Measurements from ENCODE around the gene AGBL5. TPM values are rescaled to one million over a fixed set of nuclear protein-coding genes. Genes with fewer than 3 reads are reported as not detected.

Gene AGBL5
- total and polyA plus RNA-seq, 2 of the 13 experiments (the other 11 are each of a cell fraction or from before 2014, with no cell fraction given) = 55.9 to 73.3 TPM

GRCh38 chr2:27092696-27093429 lies 41.4 kb downstream of the AGBL5 start (continued):
- TF ChIP-seq, protein P1, sequence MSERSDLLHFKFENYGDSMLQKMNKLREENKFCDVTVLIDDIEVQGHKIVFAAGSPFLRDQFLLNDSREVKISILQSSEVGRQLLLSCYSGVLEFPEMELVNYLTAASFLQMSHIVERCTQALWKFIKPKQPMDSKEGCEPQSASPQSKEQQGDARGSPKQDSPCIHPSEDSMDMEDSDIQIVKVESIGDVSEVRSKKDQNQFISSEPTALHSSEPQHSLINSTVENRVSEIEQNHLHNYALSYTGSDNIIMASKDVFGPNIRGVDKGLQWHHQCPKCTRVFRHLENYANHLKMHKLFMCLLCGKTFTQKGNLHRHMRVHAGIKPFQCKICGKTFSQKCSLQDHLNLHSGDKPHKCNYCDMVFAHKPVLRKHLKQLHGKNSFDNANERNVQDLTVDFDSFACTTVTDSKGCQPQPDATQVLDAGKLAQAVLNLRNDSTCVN (CRISPR knock-in tag; IDR thresholded peaks at IDR 0.05; ENCODE audit: borderline replicate concordance) = peak; percentile 68; the same call in 1 of the 2 replicates
- TF ChIP-seq USF2 (IDR thresholded peaks at IDR 0.05; ENCODE audit: low read depth, low read length) (no peak), USF2 (CRISPR knock-in tag; IDR thresholded peaks at IDR 0.05; ENCODE audit: borderline replicate concordance) (peak; percentile 66), HNRNPUL1 (IDR thresholded peaks at IDR 0.05; ENCODE audit: low read depth, low read length) (no peak), NR2C2 (CRISPR knock-in tag; IDR thresholded peaks at IDR 0.05; ENCODE audit: borderline replicate concordance) (peak; percentile 97), ZNF430 (CRISPR knock-in tag; IDR thresholded peaks at IDR 0.05) (peak; percentile 99), ERF (CRISPR knock-in tag; IDR thresholded peaks at IDR 0.05) (peak; percentile 82; the same call in 1 of the 2 replicates), BORCS8-MEF2B (CRISPR knock-in tag; IDR thresholded peaks at IDR 0.05) (peak; percentile 93), AHDC1 (CRISPR knock-in tag; IDR thresholded peaks at IDR 0.05; ENCODE audit: borderline replicate concordance) (no peak), HNF4G (IDR thresholded peaks at IDR 0.05; ENCODE audit: borderline replicate concordance, low read depth, low read length) (peak; percentile 98), HNF4G (CRISPR knock-in tag; IDR thresholded peaks at IDR 0.05; ENCODE audit: borderline replicate concordance, low read depth) (peak; percentile 98), MTA3 (CRISPR knock-in tag; IDR thresholded peaks at IDR 0.05) (no peak), ZKSCAN5 (CRISPR knock-in tag; IDR thresholded peaks at IDR 0.05) (peak; percentile 85; the same call in 1 of the 2 replicates)
- TF ChIP-seq, protein P2, sequence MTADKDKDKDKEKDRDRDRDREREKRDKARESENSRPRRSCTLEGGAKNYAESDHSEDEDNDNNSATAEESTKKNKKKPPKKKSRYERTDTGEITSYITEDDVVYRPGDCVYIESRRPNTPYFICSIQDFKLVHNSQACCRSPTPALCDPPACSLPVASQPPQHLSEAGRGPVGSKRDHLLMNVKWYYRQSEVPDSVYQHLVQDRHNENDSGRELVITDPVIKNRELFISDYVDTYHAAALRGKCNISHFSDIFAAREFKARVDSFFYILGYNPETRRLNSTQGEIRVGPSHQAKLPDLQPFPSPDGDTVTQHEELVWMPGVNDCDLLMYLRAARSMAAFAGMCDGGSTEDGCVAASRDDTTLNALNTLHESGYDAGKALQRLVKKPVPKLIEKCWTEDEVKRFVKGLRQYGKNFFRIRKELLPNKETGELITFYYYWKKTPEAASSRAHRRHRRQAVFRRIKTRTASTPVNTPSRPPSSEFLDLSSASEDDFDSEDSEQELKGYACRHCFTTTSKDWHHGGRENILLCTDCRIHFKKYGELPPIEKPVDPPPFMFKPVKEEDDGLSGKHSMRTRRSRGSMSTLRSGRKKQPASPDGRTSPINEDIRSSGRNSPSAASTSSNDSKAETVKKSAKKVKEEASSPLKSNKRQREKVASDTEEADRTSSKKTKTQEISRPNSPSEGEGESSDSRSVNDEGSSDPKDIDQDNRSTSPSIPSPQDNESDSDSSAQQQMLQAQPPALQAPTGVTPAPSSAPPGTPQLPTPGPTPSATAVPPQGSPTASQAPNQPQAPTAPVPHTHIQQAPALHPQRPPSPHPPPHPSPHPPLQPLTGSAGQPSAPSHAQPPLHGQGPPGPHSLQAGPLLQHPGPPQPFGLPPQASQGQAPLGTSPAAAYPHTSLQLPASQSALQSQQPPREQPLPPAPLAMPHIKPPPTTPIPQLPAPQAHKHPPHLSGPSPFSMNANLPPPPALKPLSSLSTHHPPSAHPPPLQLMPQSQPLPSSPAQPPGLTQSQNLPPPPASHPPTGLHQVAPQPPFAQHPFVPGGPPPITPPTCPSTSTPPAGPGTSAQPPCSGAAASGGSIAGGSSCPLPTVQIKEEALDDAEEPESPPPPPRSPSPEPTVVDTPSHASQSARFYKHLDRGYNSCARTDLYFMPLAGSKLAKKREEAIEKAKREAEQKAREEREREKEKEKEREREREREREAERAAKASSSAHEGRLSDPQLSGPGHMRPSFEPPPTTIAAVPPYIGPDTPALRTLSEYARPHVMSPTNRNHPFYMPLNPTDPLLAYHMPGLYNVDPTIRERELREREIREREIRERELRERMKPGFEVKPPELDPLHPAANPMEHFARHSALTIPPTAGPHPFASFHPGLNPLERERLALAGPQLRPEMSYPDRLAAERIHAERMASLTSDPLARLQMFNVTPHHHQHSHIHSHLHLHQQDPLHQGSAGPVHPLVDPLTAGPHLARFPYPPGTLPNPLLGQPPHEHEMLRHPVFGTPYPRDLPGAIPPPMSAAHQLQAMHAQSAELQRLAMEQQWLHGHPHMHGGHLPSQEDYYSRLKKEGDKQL (CRISPR knock-in tag; IDR thresholded peaks at IDR 0.05; ENCODE audit: low read depth) = 0 out of 2 replicates have a peak, but pooled peaks have one; percentile 22

Measured in HepG2 (cell line).